A549 (cell line): ENCODE results near the gene PRKD3. TPM values are rescaled to one million over a fixed set of nuclear protein-coding genes. Genes with fewer than 3 reads are reported as not detected.

Experiments used
- ATAC-seq, 2 experiments: fragments of 200-7000 bp in 1 of 2; fragments of >200 bp in 1 of 2; cut with Nextera tagmentation in 1 of 2; cut with Tn5 transposase in 1 of 2; 3 replicates each; pipeline versions ENCODE4 v1.8.0 to v1.9.1; 2018 to 2020; ENCODE audit warnings: mild to moderate bottlenecking in 1 of 2, moderate library complexity in 1 of 2
- CTCF ChIA-PET: fragments of 300-600 bp; sonication (Branson Sonifier 250); formaldehyde crosslinking; extraction: SDS; loops from one replicate; lab custom pipeline; 2021; ENCODE audit warnings: antibody characterized with exemption, inconsistent platforms; lab: Yijun Ruan, JAX
- POLR2A ChIA-PET: fragments of 350-600 bp; formaldehyde crosslinking; extraction: SDS; loops from one replicate; lab custom pipeline; 2021; ENCODE audit warnings: antibody characterized with exemption, inconsistent platforms; lab: Yijun Ruan, JAX
- DNase-seq, 2 experiments: peaks; one replicate each; pipeline versions ENCODE4 v3.0.0 to v3.0.0-alpha.2; 2011 to 2016; ENCODE audit warnings: low read depth in 1 of 2, low spot score in 1 of 2
- FAIRE-seq: peaks from 2 replicates; lab custom pipeline; 2011; peaks lifted over from hg19 to GRCh38; lab: Jason Lieb, UNC
- H3K27ac ChIP-seq, 2 experiments: fragments of >200 bp; sonication (Bioruptor Twin); formaldehyde crosslinking; 3 replicates each; pipeline ENCODE4 v1.5.1; 2016 to 2017
- H3K4me1 ChIP-seq: fragments of >200 bp; sonication (Bioruptor Twin); formaldehyde crosslinking; 3 replicates; pipeline ENCODE4 v1.6.1; 2016
- H3K4me2 ChIP-seq: fragments of >200 bp; sonication (Bioruptor Twin); formaldehyde crosslinking; 3 replicates; pipeline ENCODE4 v1.6.1; 2016
- H3K4me3 ChIP-seq: fragments of >200 bp; sonication (Bioruptor Twin); formaldehyde crosslinking; 3 replicates; pipeline ENCODE4 v1.5.1; 2016
- H3K9me3 ChIP-seq: fragments of >200 bp; sonication (Bioruptor Twin); formaldehyde crosslinking; 3 replicates; pipeline ENCODE4 v1.6.1; 2016
- ATOH8 ChIP-seq: fragments of 250-450 bp; sonication (Bioruptor Pico); IDR thresholded peaks from 2 replicates; pipeline ENCODE4 v1.5.0; 2020; ENCODE audit warnings: low read depth, mild to moderate bottlenecking, moderate library complexity
- BHLHE40 ChIP-seq: IDR thresholded peaks from 2 replicates; pipeline ENCODE4 v1.6.1; 2012; ENCODE audit warnings: low read depth, low read length, inconsistent platforms
- CHD2 ChIP-seq: fragments of 150-350 bp; IDR thresholded peaks from 2 replicates; pipeline ENCODE4 v1.6.1; 2014; ENCODE audit warnings: low read length; ENCODE audit not compliant: partially characterized antibody
- EHMT2 ChIP-seq: fragments of 200-600 bp; sonication (generic); IDR thresholded peaks from 2 replicates; pipeline ENCODE4 v1.6.1; 2016; ENCODE audit warnings: antibody characterized with exemption, low read depth, mild to moderate bottlenecking, moderate library complexity
- ESRRA ChIP-seq: fragments of 150-350 bp; IDR thresholded peaks from 2 replicates; pipeline ENCODE4 v1.6.1; 2014; ENCODE audit warnings: mild to moderate bottlenecking, low read length, borderline replicate concordance
- FOSL2 ChIP-seq, 2 experiments: fragments of 450-650 bp in 1 of 2; fragments of >200 bp in 1 of 2; sonication (Bioruptor Twin) in 1 of 2; formaldehyde crosslinking; IDR thresholded peaks; 2 replicates each; pipeline versions ENCODE4 v1.5.0 to v1.6.1; 2016 to 2020; ENCODE audit warnings: mild to moderate bottlenecking in 1 of 2, moderate library complexity in 1 of 2
- FOXS1 ChIP-seq: fragments of 250-450 bp; sonication (Bioruptor Pico); IDR thresholded peaks from 2 replicates; pipeline ENCODE4 v1.5.0; 2020; ENCODE audit warnings: mild to moderate bottlenecking, moderate library complexity
- HES2 ChIP-seq: fragments of >200 bp; sonication (Bioruptor Twin); formaldehyde crosslinking; IDR thresholded peaks from 2 replicates; pipeline ENCODE4 v1.6.1; 2016
- HMGXB4 ChIP-seq: fragments of 250-450 bp; sonication (Bioruptor Pico); IDR thresholded peaks from 2 replicates; pipeline ENCODE4 v1.5.0; 2021; ENCODE audit warnings: mild to moderate bottlenecking, moderate library complexity, borderline replicate concordance
- HOXA7 ChIP-seq: fragments of 250-450 bp; sonication (Bioruptor Pico); IDR thresholded peaks from 2 replicates; pipeline ENCODE4 v1.5.0; 2020; ENCODE audit warnings: mild to moderate bottlenecking, moderate library complexity
- HOXB13 ChIP-seq: fragments of 250-450 bp; sonication (Bioruptor Pico); IDR thresholded peaks from 2 replicates; pipeline ENCODE4 v1.5.0; 2020; ENCODE audit warnings: low read depth, mild to moderate bottlenecking, moderate library complexity
- HOXB5 ChIP-seq: fragments of 250-450 bp; sonication (Bioruptor Pico); IDR thresholded peaks from 2 replicates; pipeline ENCODE4 v1.5.0; 2020; ENCODE audit warnings: mild to moderate bottlenecking, moderate library complexity
- JUNB ChIP-seq: fragments of >200 bp; sonication (Bioruptor Twin); formaldehyde crosslinking; IDR thresholded peaks from 2 replicates; pipeline ENCODE4 v1.6.1; 2016
- KDM1A ChIP-seq: fragments of 200-600 bp; sonication (generic); IDR thresholded peaks from 2 replicates; pipeline ENCODE4 v1.6.1; 2016; ENCODE audit warnings: low read depth, mild to moderate bottlenecking
- KDM5A ChIP-seq: fragments of 200-600 bp; sonication (generic); IDR thresholded peaks from 2 replicates; pipeline ENCODE4 v1.6.1; 2016; ENCODE audit warnings: antibody characterized with exemption, mild to moderate bottlenecking
- MAFK ChIP-seq: fragments of 450-650 bp; IDR thresholded peaks from 2 replicates; pipeline ENCODE4 v1.6.1; 2014; ENCODE audit not compliant: partially characterized antibody
- MAX ChIP-seq: IDR thresholded peaks from 2 replicates; pipeline ENCODE4 v1.6.1; 2012
- MAZ ChIP-seq: fragments of 150-350 bp; IDR thresholded peaks from 2 replicates; pipeline ENCODE4 v1.6.1; 2014; ENCODE audit warnings: antibody characterized with exemption, low read depth, low read length, borderline replicate concordance
- MYC ChIP-seq: IDR thresholded peaks from 2 replicates; pipeline ENCODE4 v1.6.1; 2012; ENCODE audit warnings: mild to moderate bottlenecking, inconsistent platforms, low read length, improper control_type of control experiment, borderline replicate concordance
- NFE2L2 ChIP-seq: fragments of 150-350 bp; conservative IDR thresholded peaks from 2 replicates; pipeline ENCODE4 v1.6.1; 2014; ENCODE audit warnings: low read length
- POLR2A ChIP-seq: IDR thresholded peaks from 2 replicates; pipeline ENCODE4 v1.6.1; 2012; ENCODE audit warnings: mild to moderate bottlenecking, low read length
- POLR2AphosphoS2 ChIP-seq: conservative IDR thresholded peaks from 2 replicates; pipeline ENCODE4 v1.6.1; 2012; ENCODE audit warnings: low read length, improper control_type of control experiment, inconsistent platforms
- RARB ChIP-seq: fragments of 250-450 bp; sonication (Bioruptor Pico); IDR thresholded peaks from 2 replicates; pipeline ENCODE4 v1.8.0; 2021; ENCODE audit warnings: mild to moderate bottlenecking, moderate library complexity
- SMC3 ChIP-seq: fragments of >200 bp; sonication (Bioruptor Twin); formaldehyde crosslinking; IDR thresholded peaks from 3 replicates; pipeline ENCODE4 v1.6.1; 2018; ENCODE audit warnings: inconsistent platforms
- TFCP2L1 ChIP-seq: fragments of 250-450 bp; sonication (Bioruptor Pico); IDR thresholded peaks from 2 replicates; pipeline ENCODE4 v1.5.0; 2021; ENCODE audit warnings: mild to moderate bottlenecking
- TP53 ChIP-seq: fragments of 250-450 bp; sonication (Bioruptor Pico); IDR thresholded peaks from 2 replicates; pipeline ENCODE4 v1.5.0; 2021; ENCODE audit warnings: mild to moderate bottlenecking, moderate library complexity
- ZNF302 ChIP-seq: fragments of 250-450 bp; sonication (Bioruptor Pico); IDR thresholded peaks from 2 replicates; pipeline ENCODE4 v1.9.0; 2021; ENCODE audit warnings: inconsistent platforms, mild to moderate bottlenecking, moderate library complexity
- ZSCAN20 ChIP-seq: fragments of 250-450 bp; sonication (Bioruptor Pico); IDR thresholded peaks from 2 replicates; pipeline ENCODE4 v1.8.0; 2022; ENCODE audit warnings: mild to moderate bottlenecking, moderate library complexity
- WGBS: methylation state at CpG from one replicate; pipeline ENCODE4 v1.1.6; 2017; ENCODE audit errors: missing lambda C conversion rate; 5-methylcytosine and 5-hydroxymethylcytosine counted together
- polyA plus RNA-seq, 4 experiments: library from polyadenylated mRNA; depleted of rRNA in 3 of 4; stranded (reverse); fragments of >200 nt; fragmentation: RNase III in 1 of 4; extraction: RNeasy Plus Mini Kit Qiagen cat#74134 plus additional on column Dnase treatment in 1 of 4; gene quantifications; 2 replicates in 3 of 4; 3 replicates in 1 of 4; pipeline ENCODE4 v1.2.3, GENCODE V29; 2011 to 2017
- TF ChIP-seq, protein P1 (sequence below): IDR thresholded peaks from 2 replicates; pipeline ENCODE4 v1.6.1; 2012
- TF ChIP-seq, protein P2 (sequence below): fragments of 450-650 bp; IDR thresholded peaks from 2 replicates; pipeline ENCODE4 v1.6.1; 2014; ENCODE audit warnings: antibody characterized with exemption

PRKD3 gene
- polyA plus RNA-seq, 2 of the 4 experiments (the other 2 are of a cell fraction): 18.2 to 28.9 TPM

DNA sequence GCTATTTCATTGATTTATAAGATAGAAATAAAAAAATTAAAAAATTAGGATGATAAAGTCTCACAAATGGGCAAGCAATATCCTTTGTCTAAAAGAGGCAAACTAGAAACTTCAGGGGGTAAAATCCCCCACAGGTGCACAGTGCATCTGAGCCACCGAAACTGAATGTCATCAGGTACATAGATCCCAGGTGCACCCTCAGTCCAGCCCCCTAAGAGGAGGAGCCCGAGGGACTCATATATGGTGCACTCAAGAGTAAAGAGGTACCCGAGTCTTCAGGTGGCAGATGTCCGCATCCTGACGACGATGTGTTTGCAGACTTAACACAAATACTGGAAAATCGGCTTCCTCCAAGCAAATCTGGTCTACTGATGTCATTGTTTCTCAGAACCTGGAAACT lies 31.1 kb upstream of the PRKD3 start:
- TF ChIP-seq HOXA7 (CRISPR knock-in tag) (no peak), KDM1A (no peak), TP53 (CRISPR knock-in tag) (no peak), HMGXB4 (CRISPR knock-in tag) (no peak), ZNF302 (CRISPR knock-in tag) (no peak), ZSCAN20 (CRISPR knock-in tag) (no peak), FOXS1 (CRISPR knock-in tag) (no peak), BHLHE40 (no peak), POLR2AphosphoS2 (no peak), POLR2A (no peak), MAX (no peak), NFE2L2 (no peak), MAZ (no peak), TFCP2L1 (CRISPR knock-in tag) (no peak), HES2 (no peak), ATOH8 (CRISPR knock-in tag) (no peak), FOSL2 (IDR thresholded peaks at IDR 0.05) (no peak), FOSL2 (CRISPR knock-in tag; IDR thresholded peaks at IDR 0.05) (no peak), MAFK (no peak), SMC3 (no peak)
- TF ChIP-seq, protein P1, sequence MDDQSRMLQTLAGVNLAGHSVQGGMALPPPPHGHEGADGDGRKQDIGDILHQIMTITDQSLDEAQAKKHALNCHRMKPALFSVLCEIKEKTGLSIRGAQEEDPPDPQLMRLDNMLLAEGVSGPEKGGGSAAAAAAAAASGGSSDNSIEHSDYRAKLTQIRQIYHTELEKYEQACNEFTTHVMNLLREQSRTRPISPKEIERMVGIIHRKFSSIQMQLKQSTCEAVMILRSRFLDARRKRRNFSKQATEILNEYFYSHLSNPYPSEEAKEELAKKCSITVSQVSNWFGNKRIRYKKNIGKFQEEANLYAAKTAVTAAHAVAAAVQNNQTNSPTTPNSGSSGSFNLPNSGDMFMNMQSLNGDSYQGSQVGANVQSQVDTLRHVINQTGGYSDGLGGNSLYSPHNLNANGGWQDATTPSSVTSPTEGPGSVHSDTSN: no peak
- Histone ChIP-seq H3K9me3 (no peaks in the 10 kb centered on the region), H3K4me2 (no peak overlapping the region), H3K4me1 (peaks cover 10% of the 10 kb centered on the region), H3K4me3 (no peak overlapping the region), H3K27ac (no peak overlapping the region)
- ChIA-PET CTCF (no interaction called here), POLR2A (no interaction called here)
- DNase-seq: no peak
- ATAC-seq: no peak
- 78% methylated on average over 7 of the region's 7 CpGs for WGBS
- FAIRE-seq: no peak

- no peaks in the 10 kb centered on the region for H3K9me3 ChIP-seq
- CTCF ChIA-PET: interaction anchor here (1.0 kb wide), 1 partner anchor 12 kb away, joined by 4 read pairs; no protein-coding TSS in a partner anchor
- no peak overlapping the region for H3K27ac ChIP-seq
- DNase-seq (no peak), ATAC-seq (no peak), FAIRE-seq (no peak)
- no peak overlapping the region for H3K4me2 ChIP-seq
- peaks cover 22% of the 10 kb centered on the region for H3K4me1 ChIP-seq
- 84% methylated on average over 3 of the region's 3 CpGs for WGBS
- no peak overlapping the region for H3K4me3 ChIP-seq
- POLR2A ChIA-PET: no interaction called here
- TF ChIP-seq HES2 (no peak), HOXB5 (CRISPR knock-in tag) (no peak), FOSL2 (IDR thresholded peaks at IDR 0.05) (no peak), FOSL2 (CRISPR knock-in tag; IDR thresholded peaks at IDR 0.05) (no peak), JUNB (no peak), HOXB13 (CRISPR knock-in tag) (no peak), RARB (CRISPR knock-in tag) (no peak), HMGXB4 (CRISPR knock-in tag) (no peak), ESRRA (no peak), EHMT2 (no peak), MYC (no peak), KDM5A (no peak), ZNF302 (CRISPR knock-in tag) (no peak), CHD2 (no peak)
- TF ChIP-seq, protein P2, sequence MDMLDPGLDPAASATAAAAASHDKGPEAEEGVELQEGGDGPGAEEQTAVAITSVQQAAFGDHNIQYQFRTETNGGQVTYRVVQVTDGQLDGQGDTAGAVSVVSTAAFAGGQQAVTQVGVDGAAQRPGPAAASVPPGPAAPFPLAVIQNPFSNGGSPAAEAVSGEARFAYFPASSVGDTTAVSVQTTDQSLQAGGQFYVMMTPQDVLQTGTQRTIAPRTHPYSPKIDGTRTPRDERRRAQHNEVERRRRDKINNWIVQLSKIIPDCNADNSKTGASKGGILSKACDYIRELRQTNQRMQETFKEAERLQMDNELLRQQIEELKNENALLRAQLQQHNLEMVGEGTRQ: no peak
Observed at GRCh38 chr2:37354531-37354930, 29.9 kb upstream of the PRKD3 start.
